ENCODE data around the gene UVRAG. TPM values are rescaled to one million over a fixed set of nuclear protein-coding genes. Genes with fewer than 3 reads are reported as not detected.

UVRAG gene
- total RNA-seq, 1 donor from 2014 or later: 17.8 TPM

DNA sequence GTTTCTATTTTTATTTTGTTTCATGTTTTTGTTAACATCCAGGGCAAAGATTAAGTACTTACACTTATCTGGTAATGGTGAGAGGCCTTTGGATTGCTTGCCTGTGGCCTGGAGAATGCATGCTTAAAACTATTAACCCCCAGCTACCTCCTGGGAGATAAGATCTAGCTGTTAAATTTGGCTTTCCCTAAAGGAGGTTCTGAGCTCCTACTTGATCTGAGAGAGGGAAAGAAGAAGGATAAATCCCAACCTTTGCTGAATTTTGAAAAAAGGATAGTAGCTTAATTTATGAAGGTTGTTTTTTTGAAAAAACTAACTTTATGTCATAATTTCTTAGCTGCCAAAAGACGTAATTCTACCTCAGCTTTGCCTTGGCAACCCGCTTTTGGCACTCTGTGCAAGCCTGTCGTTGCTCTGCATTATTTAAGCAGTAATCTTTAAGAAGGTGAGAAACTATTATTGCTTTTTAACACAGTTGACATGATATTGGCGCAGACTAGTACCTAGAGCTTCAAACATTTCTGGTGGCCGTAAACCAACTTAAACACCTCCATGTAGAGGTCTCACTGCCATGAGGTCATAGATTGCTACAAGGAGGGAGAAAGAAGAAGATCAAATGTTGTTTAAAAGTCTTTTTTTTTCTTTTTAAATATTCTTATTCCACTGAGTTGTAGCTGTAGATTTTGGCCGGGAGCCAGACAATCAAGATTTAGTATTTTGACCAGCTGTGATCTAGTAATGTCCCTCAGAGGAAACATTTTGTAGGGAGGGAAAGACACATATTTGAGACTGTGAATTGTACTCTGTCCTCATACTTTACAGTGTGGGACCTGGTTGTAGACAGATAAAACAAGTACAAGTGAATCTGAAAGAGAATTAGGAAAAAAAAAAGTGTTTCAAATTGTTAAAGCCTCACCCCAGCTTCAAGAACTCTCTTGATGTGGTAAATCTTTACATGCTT, 316.9 kb downstream of the UVRAG start:
- Mint-ChIP-seq H3K27me3 (ENCODE audit: unreplicated experiment) (no peaks in the 10 kb centered on the region), H3K36me3 (ENCODE audit: unreplicated experiment) (no peaks in the 10 kb centered on the region), H3K4me3 (ENCODE audit: unreplicated experiment) (no peak overlapping the region), H3K4me1 (ENCODE audit: low read depth, unreplicated experiment) (peaks cover 5% of the 10 kb centered on the region), H3K9me3 (ENCODE audit: unreplicated experiment) (no peaks in the 10 kb centered on the region), H3K27ac (ENCODE audit: unreplicated experiment) (no peak overlapping the region)
- no peak for DNase-seq
- no peak for TF ChIP-seq CTCF (IDR thresholded peaks at IDR 0.05; ENCODE audit: partially characterized antibody, unreplicated experiment)

GRCh38 chr11:76134239-76134638, 319.2 kb downstream of the UVRAG start:
- peaks cover 5% of the 10 kb centered on the region for H3K4me1 Mint-ChIP-seq (ENCODE audit: low read depth, unreplicated experiment)
- no peaks in the 10 kb centered on the region for H3K9me3 Mint-ChIP-seq (ENCODE audit: unreplicated experiment)
- DNase-seq: no peak
- no peaks in the 10 kb centered on the region for H3K27me3 Mint-ChIP-seq (ENCODE audit: unreplicated experiment)
- no peaks in the 10 kb centered on the region for H3K36me3 Mint-ChIP-seq (ENCODE audit: unreplicated experiment)
- no peak overlapping the region for H3K4me3 Mint-ChIP-seq (ENCODE audit: unreplicated experiment)
- H3K27ac Mint-ChIP-seq (ENCODE audit: unreplicated experiment): no peak overlapping the region
- TF ChIP-seq CTCF (IDR thresholded peaks at IDR 0.05; ENCODE audit: partially characterized antibody, unreplicated experiment): no peak

DNA sequence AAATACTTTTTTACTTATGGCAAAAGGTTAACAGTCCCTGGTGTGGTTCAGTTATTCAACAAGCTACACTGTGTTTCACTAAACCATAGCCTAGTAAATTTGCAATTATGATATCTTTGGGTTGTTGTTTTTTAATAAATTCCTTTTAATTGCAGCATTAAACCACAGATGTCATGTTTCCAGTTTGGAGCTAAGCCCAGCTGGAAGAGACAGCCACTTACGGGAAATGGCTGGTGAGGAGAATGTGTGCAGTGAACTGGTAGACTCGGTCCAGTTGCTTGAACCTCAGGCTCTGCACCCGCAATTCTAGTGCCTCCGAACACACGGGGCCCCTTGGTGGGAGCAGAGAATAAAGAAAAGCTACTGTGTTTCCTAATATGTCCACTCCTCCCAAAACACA, 320.5 kb downstream of the UVRAG start:
- Mint-ChIP-seq H3K36me3 (ENCODE audit: unreplicated experiment) (no peaks in the 10 kb centered on the region), H3K9me3 (ENCODE audit: unreplicated experiment) (no peaks in the 10 kb centered on the region), H3K27me3 (ENCODE audit: unreplicated experiment) (no peaks in the 10 kb centered on the region), H3K4me3 (ENCODE audit: unreplicated experiment) (no peak overlapping the region), H3K27ac (ENCODE audit: unreplicated experiment) (no peak overlapping the region), H3K4me1 (ENCODE audit: low read depth, unreplicated experiment) (peaks cover 5% of the 10 kb centered on the region)
- DNase-seq: no peak
- TF ChIP-seq CTCF (IDR thresholded peaks at IDR 0.05; ENCODE audit: partially characterized antibody, unreplicated experiment): no peak

DNA sequence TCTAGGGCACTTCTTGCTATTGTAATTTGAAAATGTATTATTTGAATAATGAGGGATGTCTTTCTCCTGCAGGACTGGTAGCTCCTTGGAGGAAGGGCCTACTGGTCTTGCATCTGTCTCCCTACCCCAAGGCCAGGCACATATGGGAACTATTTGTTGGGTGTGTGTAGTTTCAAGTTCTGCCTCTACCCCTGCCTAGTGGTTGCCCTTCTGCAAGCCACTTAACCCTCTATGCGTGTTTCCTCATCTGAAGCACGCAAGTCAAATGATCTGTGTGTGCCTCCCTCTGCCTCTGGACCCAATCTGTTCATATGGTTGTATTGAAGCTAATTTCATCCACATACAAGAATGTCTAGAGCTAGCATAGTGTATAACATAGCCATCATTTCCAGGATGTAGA, 324.3 kb downstream of the UVRAG start:
- Mint-ChIP-seq H3K36me3 (ENCODE audit: unreplicated experiment) (no peaks in the 10 kb centered on the region), H3K9me3 (ENCODE audit: unreplicated experiment) (no peaks in the 10 kb centered on the region), H3K27me3 (ENCODE audit: unreplicated experiment) (no peaks in the 10 kb centered on the region), H3K4me1 (ENCODE audit: low read depth, unreplicated experiment) (no peaks in the 10 kb centered on the region), H3K4me3 (ENCODE audit: unreplicated experiment) (no peak overlapping the region), H3K27ac (ENCODE audit: unreplicated experiment) (no peak overlapping the region)
- no peak for TF ChIP-seq CTCF (IDR thresholded peaks at IDR 0.05; ENCODE audit: partially characterized antibody, unreplicated experiment)
- no peak for DNase-seq

GRCh38 chr11:76140912-76141574, 326.0 kb downstream of the UVRAG start:
- TF ChIP-seq CTCF (IDR thresholded peaks at IDR 0.05; ENCODE audit: partially characterized antibody, unreplicated experiment): no peak
- DNase-seq: no peak
- no peaks in the 10 kb centered on the region for H3K9me3 Mint-ChIP-seq (ENCODE audit: unreplicated experiment)
- no peaks in the 10 kb centered on the region for H3K4me1 Mint-ChIP-seq (ENCODE audit: low read depth, unreplicated experiment)
- no peaks in the 10 kb centered on the region for H3K36me3 Mint-ChIP-seq (ENCODE audit: unreplicated experiment)
- no peak overlapping the region for H3K4me3 Mint-ChIP-seq (ENCODE audit: unreplicated experiment)
- peaks cover 1% of the 10 kb centered on the region for H3K27me3 Mint-ChIP-seq (ENCODE audit: unreplicated experiment)
- H3K27ac Mint-ChIP-seq (ENCODE audit: unreplicated experiment): no peak overlapping the region

All from glutamatergic neuron (in vitro differentiated cells).